ENCODE data around the gene MED15. TPM values are rescaled to one million over a fixed set of nuclear protein-coding genes. Genes with fewer than 3 reads are reported as not detected.
"Not testable (repeated sequence)": the region's sequence is repeated elsewhere in the genome, so short reads cannot be mapped to it uniquely, and the experiment has no call there.

Gene MED15
- total RNA-seq, 1 donor from 2014 or later, result 51.9 TPM

- peak overlapping the region; percentile 87 for H3K4me3 ChIP-seq (ENCODE audit: low read depth, low read length)
Observed at GRCh38 chr22:20506543-20507252, 712 bp upstream of the MED15 start.

DNA sequence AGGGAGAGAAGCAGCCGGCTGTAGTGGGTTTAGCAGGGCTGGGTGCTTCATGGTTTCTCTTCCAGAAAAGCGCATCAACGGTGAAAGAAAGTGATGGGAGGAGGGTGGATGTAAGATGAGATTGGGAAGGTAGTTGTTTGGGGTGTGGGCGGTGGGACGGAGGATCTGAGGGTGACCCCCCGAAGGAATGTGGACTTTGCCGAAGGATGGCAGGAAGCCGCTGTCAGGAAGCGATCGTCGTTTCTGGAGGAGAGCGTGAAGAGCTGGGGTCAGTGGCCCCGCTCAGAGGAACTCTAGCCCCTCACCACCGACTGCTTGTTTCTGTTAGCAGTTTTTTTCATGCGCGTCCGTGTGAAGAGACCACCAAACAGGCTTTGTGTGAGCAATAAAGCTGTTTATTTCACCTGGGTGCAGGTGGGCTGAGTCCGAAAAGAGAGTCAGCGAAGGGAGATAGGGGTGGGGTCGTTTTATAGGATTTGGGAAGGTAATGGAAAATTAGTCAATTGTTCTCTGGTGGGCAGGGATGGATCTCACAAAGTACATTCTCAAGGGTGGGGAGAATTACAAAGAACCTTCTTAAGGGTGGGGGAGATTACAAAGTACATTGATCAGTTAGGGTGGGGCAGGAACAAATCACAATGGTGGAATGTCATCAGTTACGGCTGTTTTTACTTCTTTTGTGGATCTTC is 801 bp downstream of the MED15 start:
- H3K4me3 ChIP-seq (ENCODE audit: low read depth, low read length), result peak overlapping the region; percentile 87
- not testable (repeated sequence) for DNase-seq (ENCODE audit: low read depth)

More at GRCh38 chr22:20506543-20507252, 712 bp upstream of the MED15 start:
- TF ChIP-seq, protein P1, sequence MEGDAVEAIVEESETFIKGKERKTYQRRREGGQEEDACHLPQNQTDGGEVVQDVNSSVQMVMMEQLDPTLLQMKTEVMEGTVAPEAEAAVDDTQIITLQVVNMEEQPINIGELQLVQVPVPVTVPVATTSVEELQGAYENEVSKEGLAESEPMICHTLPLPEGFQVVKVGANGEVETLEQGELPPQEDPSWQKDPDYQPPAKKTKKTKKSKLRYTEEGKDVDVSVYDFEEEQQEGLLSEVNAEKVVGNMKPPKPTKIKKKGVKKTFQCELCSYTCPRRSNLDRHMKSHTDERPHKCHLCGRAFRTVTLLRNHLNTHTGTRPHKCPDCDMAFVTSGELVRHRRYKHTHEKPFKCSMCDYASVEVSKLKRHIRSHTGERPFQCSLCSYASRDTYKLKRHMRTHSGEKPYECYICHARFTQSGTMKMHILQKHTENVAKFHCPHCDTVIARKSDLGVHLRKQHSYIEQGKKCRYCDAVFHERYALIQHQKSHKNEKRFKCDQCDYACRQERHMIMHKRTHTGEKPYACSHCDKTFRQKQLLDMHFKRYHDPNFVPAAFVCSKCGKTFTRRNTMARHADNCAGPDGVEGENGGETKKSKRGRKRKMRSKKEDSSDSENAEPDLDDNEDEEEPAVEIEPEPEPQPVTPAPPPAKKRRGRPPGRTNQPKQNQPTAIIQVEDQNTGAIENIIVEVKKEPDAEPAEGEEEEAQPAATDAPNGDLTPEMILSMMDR (conservative IDR thresholded peaks at IDR 0.05; ENCODE audit: low read depth, low read length), result no peak
- DNase-seq (ENCODE audit: low read depth), result no peak

GRCh38 chr22:20508815-20509271 is 1.4 kb downstream of the MED15 start:
- peak overlapping the region; percentile 87 for H3K4me3 ChIP-seq (ENCODE audit: low read depth, low read length)
- DNase-seq (ENCODE audit: low read depth), result no peak
- TF ChIP-seq, protein P1 (conservative IDR thresholded peaks at IDR 0.05; ENCODE audit: low read depth, low read length), result no peak

DNA sequence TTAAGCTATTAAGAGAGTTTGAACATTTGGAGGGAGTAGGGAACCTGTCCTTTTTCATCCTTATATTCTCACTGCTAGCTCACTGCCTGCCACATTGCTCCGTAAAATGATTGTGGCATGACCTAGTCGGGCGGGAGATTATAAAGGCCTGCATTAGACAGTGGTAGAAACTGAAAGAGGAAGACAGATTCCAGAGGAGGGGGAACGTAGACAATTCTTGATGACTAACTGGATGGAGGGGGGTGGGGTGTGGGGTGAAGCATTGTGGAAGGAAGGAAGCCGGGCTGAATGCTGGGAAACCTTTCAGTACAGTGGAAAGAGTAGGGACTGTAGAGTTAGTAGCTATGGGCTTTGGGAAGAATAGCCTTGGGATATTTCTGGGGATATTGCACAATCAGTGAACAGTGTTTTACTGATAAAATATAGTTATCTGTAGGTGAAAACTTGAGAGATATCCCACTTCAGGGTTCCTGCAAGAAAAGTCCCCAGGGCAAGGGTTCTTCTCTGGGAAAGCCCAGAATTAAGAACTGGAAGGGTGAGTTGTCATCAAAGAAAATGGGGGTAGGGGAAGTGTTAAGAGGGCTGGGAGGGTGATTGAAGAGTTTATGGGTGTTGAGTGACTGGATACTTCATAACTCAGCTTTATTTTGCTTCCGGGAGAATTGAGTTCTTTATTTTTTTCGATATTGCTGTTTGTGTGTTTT is 2.1 kb downstream of the MED15 start:
- TF ChIP-seq, protein P1 (conservative IDR thresholded peaks at IDR 0.05; ENCODE audit: low read depth, low read length), result no peak
- DNase-seq (ENCODE audit: low read depth), result no peak
- peak overlapping the region; percentile 87 for H3K4me3 ChIP-seq (ENCODE audit: low read depth, low read length)

DNA sequence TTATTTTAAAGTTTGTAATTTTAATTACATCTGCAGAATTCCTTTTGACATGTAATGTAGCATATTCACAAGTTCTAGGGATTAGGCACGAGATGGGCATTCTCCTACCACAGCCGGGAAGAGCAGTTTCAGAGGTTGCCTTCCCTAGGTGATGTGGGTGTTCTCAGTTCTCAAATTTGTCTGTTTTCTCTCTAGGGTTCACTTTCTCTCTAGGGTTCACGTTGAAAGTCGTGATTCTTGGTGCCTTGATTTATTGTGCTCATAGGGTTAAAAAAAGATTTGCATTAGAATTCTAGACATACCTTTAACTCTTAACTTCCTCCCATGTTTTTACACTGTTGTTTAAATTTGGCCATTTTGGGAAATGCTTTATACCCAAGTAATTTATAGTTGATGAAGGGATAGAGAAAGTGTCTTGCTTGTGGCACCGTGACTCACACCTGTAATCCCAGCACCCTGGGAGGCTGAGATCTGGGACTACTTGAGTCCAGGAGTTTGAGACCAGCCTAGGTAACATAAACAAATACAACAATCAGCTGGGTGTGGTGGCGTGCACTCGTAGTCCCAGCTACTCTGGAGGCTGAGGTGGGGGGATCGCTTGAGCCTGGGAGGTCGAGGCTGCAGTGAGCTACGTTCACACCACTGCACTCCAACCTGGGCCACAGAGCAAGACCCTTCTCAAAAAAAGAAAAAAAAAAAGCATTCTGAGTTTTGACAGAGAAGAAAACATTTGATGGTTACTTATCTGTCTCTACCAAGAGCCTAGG is 3.6 kb downstream of the MED15 start:
- no peak overlapping the region for H3K4me3 ChIP-seq (ENCODE audit: low read depth, low read length)
- no peak for DNase-seq (ENCODE audit: low read depth)
- TF ChIP-seq, protein P1 (conservative IDR thresholded peaks at IDR 0.05; ENCODE audit: low read depth, low read length), result no peak

- DNase-seq (ENCODE audit: low read depth), result no peak
Observed at GRCh38 chr22:20511578-20512229, 4.3 kb downstream of the MED15 start.

More at GRCh38 chr22:20511578-20512229, 4.3 kb downstream of the MED15 start:
- H3K4me3 ChIP-seq (ENCODE audit: low read depth, low read length), result no peak overlapping the region
- TF ChIP-seq, protein P1 (conservative IDR thresholded peaks at IDR 0.05; ENCODE audit: low read depth, low read length), result no peak
